IPS-20b (cell line): ENCODE data around the gene RPL18A.
A peak's percentile ranks its signal among the peaks of the same experiment; 100 is the strongest.
"Not testable (repeated sequence)": the region's sequence is repeated elsewhere in the genome, so short reads cannot be mapped to it uniquely, and the experiment has no call there.

Experiments
- H3K27ac ChIP-seq: one replicate; pipeline ENCODE4 v1.5.1; 2013; ENCODE audit warnings: low read length
- H3K27me3 ChIP-seq: 2 replicates; pipeline ENCODE4 v1.6.1; 2013; ENCODE audit warnings: mild to moderate bottlenecking, low read length, inconsistent platforms; ENCODE audit not compliant: insufficient read depth
- H3K36me3 ChIP-seq: 2 replicates; pipeline ENCODE4 v1.6.1; 2013; ENCODE audit warnings: low read depth, mild to moderate bottlenecking, inconsistent platforms, low read length, moderate library complexity; ENCODE audit not compliant: insufficient read depth
- H3K4me1 ChIP-seq: 2 replicates; pipeline ENCODE4 v1.6.1; 2013; ENCODE audit warnings: mild to moderate bottlenecking, control low read depth, inconsistent platforms, low read length, moderate library complexity; ENCODE audit not compliant: insufficient read depth
- H3K4me3 ChIP-seq: 2 replicates; pipeline ENCODE4 v1.5.1; 2013; ENCODE audit warnings: mild to moderate bottlenecking, low read length, inconsistent platforms
- H3K9ac ChIP-seq: 2 replicates; pipeline ENCODE4 v1.6.1; 2013; ENCODE audit warnings: low read depth, mild to moderate bottlenecking, inconsistent platforms, low read length, moderate library complexity
- H3K9me3 ChIP-seq: 2 replicates; pipeline ENCODE4 v1.6.1; 2013; ENCODE audit warnings: mild to moderate bottlenecking, low read depth, low read length, inconsistent platforms; ENCODE audit not compliant: insufficient read depth

RPL18A gene

GRCh38 chr19:17872251-17873001 is 12.7 kb downstream of the RPL18A start:
- H3K4me3 ChIP-seq = no peak overlapping the region
- H3K27me3 ChIP-seq = peaks cover 47% of the 10 kb centered on the region
- H3K27ac ChIP-seq = no peak overlapping the region
- H3K36me3 ChIP-seq = no peaks in the 10 kb centered on the region
- peaks cover 10% of the 10 kb centered on the region; the same call in 1 of the 2 replicates for H3K4me1 ChIP-seq
- no peak overlapping the region for H3K9ac ChIP-seq
- no peaks in the 10 kb centered on the region for H3K9me3 ChIP-seq

GRCh38 chr19:17873786-17874757 is 14.4 kb downstream of the RPL18A start:
- H3K36me3 ChIP-seq = no peaks in the 10 kb centered on the region
- H3K27ac ChIP-seq = no peak overlapping the region
- peak overlapping the region; percentile 75 for H3K4me3 ChIP-seq
- H3K9me3 ChIP-seq = no peaks in the 10 kb centered on the region
- H3K9ac ChIP-seq = peak overlapping the region; percentile 45; the same call in 1 of the 2 replicates
- peaks cover 44% of the 10 kb centered on the region for H3K27me3 ChIP-seq
- peaks cover 1% of the 10 kb centered on the region; the same call in 1 of the 2 replicates for H3K4me1 ChIP-seq

- H3K9me3 ChIP-seq = no peaks in the 10 kb centered on the region
- no peak overlapping the region for H3K27ac ChIP-seq
- no peak overlapping the region for H3K9ac ChIP-seq
- peaks cover 40% of the 10 kb centered on the region for H3K27me3 ChIP-seq
- peak overlapping the region; percentile 69; the same call in 1 of the 2 replicates for H3K4me3 ChIP-seq
- H3K4me1 ChIP-seq = no peaks in the 10 kb centered on the region
- no peaks in the 10 kb centered on the region for H3K36me3 ChIP-seq
These were observed 15.0 kb downstream of the RPL18A start for GRCh38 chr19:17874758-17875135.

- Histone ChIP-seq H3K36me3 (no peaks in the 10 kb centered on the region), H3K27me3 (peaks cover 12% of the 10 kb centered on the region), H3K27ac (no peak overlapping the region), H3K4me1 (no peaks in the 10 kb centered on the region), H3K9me3 (no peaks in the 10 kb centered on the region), H3K9ac (no peak overlapping the region), H3K4me3 (no peak overlapping the region)
These were observed 18.0 kb downstream of the RPL18A start for GRCh38 chr19:17877696-17878095.

GRCh38 chr19:17879466-17879865 is 19.8 kb downstream of the RPL18A start:
- H3K4me3 ChIP-seq = no peak overlapping the region
- no peaks in the 10 kb centered on the region for H3K4me1 ChIP-seq
- H3K9ac ChIP-seq = no peak overlapping the region
- no peaks in the 10 kb centered on the region for H3K9me3 ChIP-seq
- no peak overlapping the region for H3K27ac ChIP-seq
- no peaks in the 10 kb centered on the region for H3K36me3 ChIP-seq
- H3K27me3 ChIP-seq = no peaks in the 10 kb centered on the region

GRCh38 chr19:17881701-17882100 is 22.0 kb downstream of the RPL18A start:
- no peaks in the 10 kb centered on the region for H3K36me3 ChIP-seq
- H3K4me3 ChIP-seq = no peak overlapping the region
- no peaks in the 10 kb centered on the region for H3K4me1 ChIP-seq
- no peak overlapping the region for H3K27ac ChIP-seq
- no peaks in the 10 kb centered on the region for H3K9me3 ChIP-seq
- H3K27me3 ChIP-seq = no peaks in the 10 kb centered on the region
- H3K9ac ChIP-seq = no peak overlapping the region

- H3K4me3 ChIP-seq = no peak overlapping the region
- no peaks in the 10 kb centered on the region for H3K27me3 ChIP-seq
- no peaks in the 10 kb centered on the region for H3K4me1 ChIP-seq
- no peaks in the 10 kb centered on the region for H3K9me3 ChIP-seq
- no peak overlapping the region for H3K9ac ChIP-seq
- no peak overlapping the region for H3K27ac ChIP-seq
- no peaks in the 10 kb centered on the region for H3K36me3 ChIP-seq
These were observed 24.1 kb downstream of the RPL18A start for GRCh38 chr19:17883627-17884410.

GRCh38 chr19:17886515-17886914 is 26.8 kb downstream of the RPL18A start:
- Histone ChIP-seq H3K4me3 (no peak overlapping the region), H3K27me3 (0 out of 2 replicates have a peak, but pooled peaks cover 4% of the 10 kb centered on the region), H3K9ac (no peak overlapping the region), H3K27ac (no peak overlapping the region), H3K4me1 (no peaks in the 10 kb centered on the region), H3K36me3 (no peaks in the 10 kb centered on the region), H3K9me3 (no peaks in the 10 kb centered on the region)

GRCh38 chr19:17887221-17887620 is 27.5 kb downstream of the RPL18A start:
- H3K4me3 ChIP-seq, H3K27ac ChIP-seq, H3K9me3 ChIP-seq, H3K36me3 ChIP-seq, H3K4me1 ChIP-seq, H3K27me3 ChIP-seq, H3K9ac ChIP-seq: not testable (repeated sequence)

- Histone ChIP-seq H3K36me3 (no peaks in the 10 kb centered on the region), H3K27ac (no peak overlapping the region), H3K27me3 (0 out of 2 replicates have a peak, but pooled peaks cover 4% of the 10 kb centered on the region)
These were observed 28.6 kb downstream of the RPL18A start for GRCh38 chr19:17888260-17888659.

GRCh38 chr19:17889609-17890214 is 30.0 kb downstream of the RPL18A start:
- H3K9ac ChIP-seq = no peak overlapping the region

More at GRCh38 chr19:17888260-17888659, 28.6 kb downstream of the RPL18A start:
- Histone ChIP-seq H3K4me1 (no peaks in the 10 kb centered on the region), H3K9ac (no peak overlapping the region), H3K9me3 (no peaks in the 10 kb centered on the region), H3K4me3 (no peak overlapping the region)

More at GRCh38 chr19:17889609-17890214, 30.0 kb downstream of the RPL18A start:
- Histone ChIP-seq H3K27me3 (0 out of 2 replicates have a peak, but pooled peaks cover 4% of the 10 kb centered on the region), H3K9me3 (no peaks in the 10 kb centered on the region), H3K36me3 (no peaks in the 10 kb centered on the region), H3K27ac (no peak overlapping the region), H3K4me3 (no peak overlapping the region), H3K4me1 (no peaks in the 10 kb centered on the region)
